Activated naive CD4-positive, alpha-beta T cell treated with anti-CD3 and anti-CD28 coated beads, Interleukin-2, amount 10 ng/mL, durations not matched to agents 7 days and 5 days (primary cell): Measurements from ENCODE around the gene TMEM132D.

Experiments used
- CTCF ChIA-PET: fragments of 350-600 bp; sonication (Branson Sonifier 250); formaldehyde crosslinking; loops from one replicate; lab custom pipeline; 2021; ENCODE audit warnings: antibody characterized with exemption; lab: Charles Lee
- DNase-seq: peaks from one replicate; pipeline ENCODE4 v3.0.0-alpha.2; 2020
- H3K27ac Mint-ChIP-seq: one replicate; pipeline ENCODE4 v1.8.0; 2021; ENCODE audit warnings: mild to moderate bottlenecking, moderate library complexity, mixed read lengths
- H3K27me3 Mint-ChIP-seq: one replicate; pipeline ENCODE4 v1.8.0; 2021; ENCODE audit warnings: mild to moderate bottlenecking, mixed read lengths
- H3K36me3 Mint-ChIP-seq: one replicate; pipeline ENCODE4 v1.8.0; 2021; ENCODE audit warnings: mixed read lengths
- H3K4me1 Mint-ChIP-seq: one replicate; pipeline ENCODE4 v1.8.0; 2021; ENCODE audit warnings: mixed read lengths
- H3K4me3 Mint-ChIP-seq: one replicate; pipeline ENCODE4 v1.8.0; 2021; ENCODE audit warnings: mild to moderate bottlenecking, moderate library complexity, mixed read lengths
- H3K9me3 Mint-ChIP-seq: one replicate; pipeline ENCODE4 v1.8.0; 2021; ENCODE audit warnings: mixed read lengths

The TMEM132D gene

GRCh38 chr12:129613314-129613713, 290.5 kb downstream of the TMEM132D start:
- no peak overlapping the region for H3K27ac Mint-ChIP-seq
- H3K36me3 Mint-ChIP-seq: no peaks in the 10 kb centered on the region
- H3K4me3 Mint-ChIP-seq: no peak overlapping the region
- DNase-seq: no peak
- peaks cover 25% of the 10 kb centered on the region for H3K9me3 Mint-ChIP-seq
- CTCF ChIA-PET: no interaction called here
- no peaks in the 10 kb centered on the region for H3K27me3 Mint-ChIP-seq
- H3K4me1 Mint-ChIP-seq: no peaks in the 10 kb centered on the region

- CTCF ChIA-PET: no interaction called here
- Mint-ChIP-seq H3K27ac (no peak overlapping the region), H3K9me3 (peaks cover 12% of the 10 kb centered on the region), H3K4me1 (no peaks in the 10 kb centered on the region), H3K4me3 (no peak overlapping the region), H3K27me3 (no peaks in the 10 kb centered on the region), H3K36me3 (no peaks in the 10 kb centered on the region)
- DNase-seq: no peak
These were observed 293.2 kb downstream of the TMEM132D start for GRCh38 chr12:129610601-129611120.

GRCh38 chr12:129607756-129608155, 296.1 kb downstream of the TMEM132D start:
- H3K36me3 Mint-ChIP-seq: no peaks in the 10 kb centered on the region
- H3K9me3 Mint-ChIP-seq: peaks cover 9% of the 10 kb centered on the region
- DNase-seq: no peak
- H3K4me3 Mint-ChIP-seq: no peak overlapping the region
- no peaks in the 10 kb centered on the region for H3K4me1 Mint-ChIP-seq
- no peaks in the 10 kb centered on the region for H3K27me3 Mint-ChIP-seq
- CTCF ChIA-PET: interaction anchor here (0.6 kb wide), 1 partner anchor 1220 kb away, joined by 3 read pairs; no protein-coding TSS in a partner anchor
- no peak overlapping the region for H3K27ac Mint-ChIP-seq

- H3K27me3 Mint-ChIP-seq: no peaks in the 10 kb centered on the region
- no peaks in the 10 kb centered on the region for H3K4me1 Mint-ChIP-seq
- CTCF ChIA-PET: no interaction called here
- H3K9me3 Mint-ChIP-seq: peaks cover 6% of the 10 kb centered on the region
- no peak overlapping the region for H3K27ac Mint-ChIP-seq
- DNase-seq: no peak
- no peak overlapping the region for H3K4me3 Mint-ChIP-seq
- H3K36me3 Mint-ChIP-seq: no peaks in the 10 kb centered on the region
These were observed 296.5 kb downstream of the TMEM132D start for GRCh38 chr12:129607301-129607700.

- Mint-ChIP-seq H3K9me3 (peaks cover 6% of the 10 kb centered on the region), H3K4me3 (no peak overlapping the region), H3K27ac (no peak overlapping the region), H3K4me1 (no peaks in the 10 kb centered on the region), H3K27me3 (no peaks in the 10 kb centered on the region), H3K36me3 (no peaks in the 10 kb centered on the region)
- DNase-seq: no peak
- CTCF ChIA-PET: interaction anchor here (0.9 kb wide), 1 partner anchor 18 kb away, joined by 4 read pairs; no protein-coding TSS in a partner anchor
These were observed 297.6 kb downstream of the TMEM132D start for GRCh38 chr12:129606239-129606638.

GRCh38 chr12:129605666-129606065, 298.2 kb downstream of the TMEM132D start:
- no peaks in the 10 kb centered on the region for H3K36me3 Mint-ChIP-seq
- CTCF ChIA-PET: interaction anchor here (0.9 kb wide), 1 partner anchor 18 kb away, joined by 4 read pairs; no protein-coding TSS in a partner anchor
- H3K4me3 Mint-ChIP-seq: no peak overlapping the region
- no peak for DNase-seq
- H3K27me3 Mint-ChIP-seq: no peaks in the 10 kb centered on the region
- H3K4me1 Mint-ChIP-seq: no peaks in the 10 kb centered on the region
- peaks cover 6% of the 10 kb centered on the region for H3K9me3 Mint-ChIP-seq
- H3K27ac Mint-ChIP-seq: no peak overlapping the region

- Mint-ChIP-seq H3K36me3 (no peaks in the 10 kb centered on the region), H3K27me3 (no peaks in the 10 kb centered on the region), H3K27ac (no peak overlapping the region), H3K9me3 (peaks cover 6% of the 10 kb centered on the region), H3K4me1 (no peaks in the 10 kb centered on the region), H3K4me3 (no peak overlapping the region)
- DNase-seq: no peak
- CTCF ChIA-PET: no interaction called here
These were observed 299.3 kb downstream of the TMEM132D start for GRCh38 chr12:129604506-129604905.

- Mint-ChIP-seq H3K4me3 (no peak overlapping the region), H3K9me3 (peaks cover 7% of the 10 kb centered on the region), H3K27ac (no peak overlapping the region), H3K36me3 (no peaks in the 10 kb centered on the region), H3K27me3 (no peaks in the 10 kb centered on the region), H3K4me1 (no peaks in the 10 kb centered on the region)
- DNase-seq: no peak
- CTCF ChIA-PET: no interaction called here
These were observed 304.4 kb downstream of the TMEM132D start for GRCh38 chr12:129599406-129599805.

- H3K9me3 Mint-ChIP-seq: peaks cover 20% of the 10 kb centered on the region
- no peaks in the 10 kb centered on the region for H3K4me1 Mint-ChIP-seq
- CTCF ChIA-PET: no interaction called here
- H3K4me3 Mint-ChIP-seq: no peak overlapping the region
- no peak overlapping the region for H3K27ac Mint-ChIP-seq
- no peak for DNase-seq
- no peaks in the 10 kb centered on the region for H3K36me3 Mint-ChIP-seq
- H3K27me3 Mint-ChIP-seq: no peaks in the 10 kb centered on the region
These were observed 309.7 kb downstream of the TMEM132D start for GRCh38 chr12:129594098-129594497.

- CTCF ChIA-PET: no interaction called here
- Mint-ChIP-seq H3K4me3 (no peak overlapping the region), H3K27me3 (no peaks in the 10 kb centered on the region)
These were observed 311.4 kb downstream of the TMEM132D start for GRCh38 chr12:129592449-129592848.

GRCh38 chr12:129589503-129589902, 314.3 kb downstream of the TMEM132D start:
- no peak overlapping the region for H3K27ac Mint-ChIP-seq
- CTCF ChIA-PET: no interaction called here

More at GRCh38 chr12:129592449-129592848, 311.4 kb downstream of the TMEM132D start:
- no peaks in the 10 kb centered on the region for H3K36me3 Mint-ChIP-seq
- H3K4me1 Mint-ChIP-seq: no peaks in the 10 kb centered on the region
- DNase-seq: no peak
- H3K9me3 Mint-ChIP-seq: peaks cover 25% of the 10 kb centered on the region
- H3K27ac Mint-ChIP-seq: no peak overlapping the region

GRCh38 chr12:129588142-129588541, 315.7 kb downstream of the TMEM132D start:
- CTCF ChIA-PET: no interaction called here
- H3K27me3 Mint-ChIP-seq: no peaks in the 10 kb centered on the region
- H3K27ac Mint-ChIP-seq: no peak overlapping the region
- H3K9me3 Mint-ChIP-seq: peaks cover 34% of the 10 kb centered on the region
- no peaks in the 10 kb centered on the region for H3K36me3 Mint-ChIP-seq
- H3K4me3 Mint-ChIP-seq: no peak overlapping the region
- H3K4me1 Mint-ChIP-seq: no peaks in the 10 kb centered on the region
- DNase-seq: no peak

More at GRCh38 chr12:129589503-129589902, 314.3 kb downstream of the TMEM132D start:
- H3K9me3 Mint-ChIP-seq: peaks cover 33% of the 10 kb centered on the region
- DNase-seq: no peak
- no peaks in the 10 kb centered on the region for H3K36me3 Mint-ChIP-seq
- H3K4me3 Mint-ChIP-seq: no peak overlapping the region
- H3K27me3 Mint-ChIP-seq: no peaks in the 10 kb centered on the region
- no peaks in the 10 kb centered on the region for H3K4me1 Mint-ChIP-seq

GRCh38 chr12:129585296-129585695, 318.5 kb downstream of the TMEM132D start:
- H3K4me3 Mint-ChIP-seq: no peak overlapping the region
- CTCF ChIA-PET: no interaction called here
- H3K36me3 Mint-ChIP-seq: no peaks in the 10 kb centered on the region
- H3K4me1 Mint-ChIP-seq: no peaks in the 10 kb centered on the region
- no peak for DNase-seq
- no peak overlapping the region for H3K27ac Mint-ChIP-seq
- no peaks in the 10 kb centered on the region for H3K27me3 Mint-ChIP-seq
- H3K9me3 Mint-ChIP-seq: peaks cover 43% of the 10 kb centered on the region

GRCh38 chr12:129579879-129580278, 323.9 kb downstream of the TMEM132D start:
- no peak overlapping the region for H3K4me3 Mint-ChIP-seq
- H3K27me3 Mint-ChIP-seq: no peaks in the 10 kb centered on the region
- no peak overlapping the region for H3K27ac Mint-ChIP-seq
- H3K36me3 Mint-ChIP-seq: no peaks in the 10 kb centered on the region
- H3K4me1 Mint-ChIP-seq: no peaks in the 10 kb centered on the region
- H3K9me3 Mint-ChIP-seq: peaks cover 24% of the 10 kb centered on the region
- DNase-seq: no peak
- CTCF ChIA-PET: no interaction called here

- Mint-ChIP-seq H3K27ac (no peak overlapping the region), H3K27me3 (no peaks in the 10 kb centered on the region), H3K4me1 (no peaks in the 10 kb centered on the region)
These were observed 331.8 kb downstream of the TMEM132D start for GRCh38 chr12:129571901-129572494.

More at GRCh38 chr12:129571901-129572494, 331.8 kb downstream of the TMEM132D start:
- no peaks in the 10 kb centered on the region for H3K36me3 Mint-ChIP-seq
- no peak overlapping the region for H3K4me3 Mint-ChIP-seq
- CTCF ChIA-PET: no interaction called here
- peaks cover 10% of the 10 kb centered on the region for H3K9me3 Mint-ChIP-seq
- no peak for DNase-seq
